Activated T-cell treated with anti-CD3 and anti-CD28 coated beads, Interleukin-2, amount 50 U/mL, for 4 hours (primary cell): Measurements from ENCODE around the gene TRIM3. TPM values are rescaled to one million over a fixed set of nuclear protein-coding genes. Genes with fewer than 3 reads are reported as not detected.

Experiments used
- ATAC-seq, 2 donors: fragments of 200-7000 bp; cut with Tn5 transposase; one replicate each; pipeline ENCODE4 v1.10.0; 2021
- DNase-seq: peaks from one replicate; pipeline ENCODE4 v3.0.0-alpha.2; 2020
- H3K27me3 Mint-ChIP-seq: one replicate; pipeline ENCODE4 v1.8.0; 2021; ENCODE audit warnings: low read depth, mixed read lengths
- H3K36me3 Mint-ChIP-seq: one replicate; pipeline ENCODE4 v1.8.0; 2022; ENCODE audit warnings: mixed read lengths; ENCODE audit not compliant: insufficient read depth
- H3K4me1 Mint-ChIP-seq: one replicate; pipeline ENCODE4 v1.8.0; 2021; ENCODE audit warnings: low read depth, mixed read lengths
- H3K4me3 Mint-ChIP-seq: one replicate; pipeline ENCODE4 v1.8.0; 2021; ENCODE audit warnings: mild to moderate bottlenecking, moderate library complexity, mixed read lengths
- H3K9me3 Mint-ChIP-seq: one replicate; pipeline ENCODE4 v1.8.0; 2021; ENCODE audit warnings: mixed read lengths
- total RNA-seq, 3 donors: library from RNA; stranded (reverse); gene quantifications; one replicate each; pipeline ENCODE4 v1.2.1, GENCODE V29; 2021

TRIM3 gene
- total RNA-seq, 3 donors from 2014 or later = 3.2 to 4.3 (median 3.6) TPM

GRCh38 chr11:6468712-6469495, 4.8 kb downstream of the TRIM3 start:
- Mint-ChIP-seq H3K9me3 (no peaks in the 10 kb centered on the region), H3K36me3 (peaks cover 2% of the 10 kb centered on the region), H3K4me3 (no peak overlapping the region), H3K4me1 (peaks cover 16% of the 10 kb centered on the region), H3K27me3 (no peaks in the 10 kb centered on the region)
- ATAC-seq (no peak), DNase-seq (no peak)

GRCh38 chr11:6459099-6459450, 14.7 kb downstream of the TRIM3 start:
- ATAC-seq = no peak
- H3K4me1 Mint-ChIP-seq = no peaks in the 10 kb centered on the region
- no peak for DNase-seq
- H3K4me3 Mint-ChIP-seq = no peak overlapping the region
- H3K9me3 Mint-ChIP-seq = no peaks in the 10 kb centered on the region
- no peaks in the 10 kb centered on the region for H3K27me3 Mint-ChIP-seq
- H3K36me3 Mint-ChIP-seq = peaks cover 25% of the 10 kb centered on the region

GRCh38 chr11:6458352-6459098, 15.2 kb downstream of the TRIM3 start:
- Mint-ChIP-seq H3K9me3 (no peaks in the 10 kb centered on the region), H3K4me3 (no peak overlapping the region), H3K36me3 (peaks cover 21% of the 10 kb centered on the region), H3K27me3 (no peaks in the 10 kb centered on the region), H3K4me1 (no peaks in the 10 kb centered on the region)
- ATAC-seq (no peak), DNase-seq (no peak)

GRCh38 chr11:6457581-6458320, 16.0 kb downstream of the TRIM3 start:
- no peaks in the 10 kb centered on the region for H3K4me1 Mint-ChIP-seq
- no peaks in the 10 kb centered on the region for H3K27me3 Mint-ChIP-seq
- no peaks in the 10 kb centered on the region for H3K9me3 Mint-ChIP-seq
- DNase-seq (no peak), ATAC-seq (no peak)
- H3K36me3 Mint-ChIP-seq = peaks cover 18% of the 10 kb centered on the region
- H3K4me3 Mint-ChIP-seq = no peak overlapping the region

GRCh38 chr11:6456361-6457073, 17.2 kb downstream of the TRIM3 start:
- no peak for DNase-seq
- Mint-ChIP-seq H3K27me3 (no peaks in the 10 kb centered on the region), H3K4me3 (no peak overlapping the region)

GRCh38 chr11:6455070-6455469, 18.7 kb downstream of the TRIM3 start:
- peaks cover 14% of the 10 kb centered on the region for H3K36me3 Mint-ChIP-seq
- DNase-seq = no peak
- no peaks in the 10 kb centered on the region for H3K4me1 Mint-ChIP-seq
- ATAC-seq = no peak
- H3K4me3 Mint-ChIP-seq = no peak overlapping the region
- H3K27me3 Mint-ChIP-seq = no peaks in the 10 kb centered on the region
- no peaks in the 10 kb centered on the region for H3K9me3 Mint-ChIP-seq

More at GRCh38 chr11:6456361-6457073, 17.2 kb downstream of the TRIM3 start:
- ATAC-seq = no peak
- no peaks in the 10 kb centered on the region for H3K9me3 Mint-ChIP-seq
- H3K36me3 Mint-ChIP-seq = peaks cover 18% of the 10 kb centered on the region
- no peaks in the 10 kb centered on the region for H3K4me1 Mint-ChIP-seq

- H3K4me3 Mint-ChIP-seq = no peak overlapping the region
- DNase-seq (no peak), ATAC-seq (no peak)
- H3K36me3 Mint-ChIP-seq = peaks cover 14% of the 10 kb centered on the region
- no peaks in the 10 kb centered on the region for H3K9me3 Mint-ChIP-seq
- no peaks in the 10 kb centered on the region for H3K4me1 Mint-ChIP-seq
- no peaks in the 10 kb centered on the region for H3K27me3 Mint-ChIP-seq
These were observed 20.6 kb downstream of the TRIM3 start for GRCh38 chr11:6453152-6453551.

GRCh38 chr11:6452219-6452618, 21.5 kb downstream of the TRIM3 start:
- Mint-ChIP-seq H3K4me1 (no peaks in the 10 kb centered on the region), H3K27me3 (no peaks in the 10 kb centered on the region), H3K4me3 (no peak overlapping the region), H3K9me3 (no peaks in the 10 kb centered on the region), H3K36me3 (peaks cover 14% of the 10 kb centered on the region)
- DNase-seq (no peak), ATAC-seq (no peak)

- Mint-ChIP-seq H3K4me1 (no peaks in the 10 kb centered on the region), H3K36me3 (no peaks in the 10 kb centered on the region), H3K27me3 (no peaks in the 10 kb centered on the region)
These were observed 25.2 kb downstream of the TRIM3 start for GRCh38 chr11:6448574-6448973.

GRCh38 chr11:6443269-6444003, 30.3 kb downstream of the TRIM3 start:
- ATAC-seq = peak; percentile 87 to 88
- H3K4me3 Mint-ChIP-seq = no peak overlapping the region
- no peaks in the 10 kb centered on the region for H3K9me3 Mint-ChIP-seq
- H3K27me3 Mint-ChIP-seq = no peaks in the 10 kb centered on the region
- DNase-seq = peak; percentile 55
- H3K4me1 Mint-ChIP-seq = no peaks in the 10 kb centered on the region
- no peaks in the 10 kb centered on the region for H3K36me3 Mint-ChIP-seq

More at GRCh38 chr11:6448574-6448973, 25.2 kb downstream of the TRIM3 start:
- DNase-seq = no peak
- Mint-ChIP-seq H3K9me3 (no peaks in the 10 kb centered on the region), H3K4me3 (no peak overlapping the region)
- ATAC-seq = no peak

- no peak overlapping the region for H3K4me3 Mint-ChIP-seq
- H3K4me1 Mint-ChIP-seq = no peaks in the 10 kb centered on the region
- DNase-seq (no peak), ATAC-seq (no peak)
- no peaks in the 10 kb centered on the region for H3K36me3 Mint-ChIP-seq
- no peaks in the 10 kb centered on the region for H3K9me3 Mint-ChIP-seq
- no peaks in the 10 kb centered on the region for H3K27me3 Mint-ChIP-seq
These were observed 31.3 kb downstream of the TRIM3 start for GRCh38 chr11:6442441-6442840.

GRCh38 chr11:6440906-6441358, 32.8 kb downstream of the TRIM3 start, which contains the start of gene HPX:
HPX (minus strand) TSS chr11:6440987; CDS start chr11:6440963, 24 bp downstream.
- Mint-ChIP-seq H3K36me3 (no peaks in the 10 kb centered on the region), H3K4me3 (no peak within 1 kb of the TSS), H3K27me3 (no peaks in the 10 kb centered on the region), H3K9me3 (no peaks in the 10 kb centered on the region), H3K4me1 (no peaks in the 10 kb centered on the region)
- ATAC-seq (no peak), DNase-seq (no peak)

- DNase-seq (peak; percentile 24), ATAC-seq (peak in 1 of 2 donors; percentile 29)
- Mint-ChIP-seq H3K27me3 (no peaks in the 10 kb centered on the region), H3K9me3 (no peaks in the 10 kb centered on the region), H3K36me3 (no peaks in the 10 kb centered on the region), H3K4me3 (no peak overlapping the region), H3K4me1 (no peaks in the 10 kb centered on the region)
These were observed 34.7 kb downstream of the TRIM3 start for GRCh38 chr11:6438979-6439571.
